GM19025 (cell line): ENCODE results near the gene HTR1A.

Experiments
- ATAC-seq: cut with Tn5 transposase; IDR thresholded peaks from one replicate; pipeline ENCODE4 v1.9.1; 2021; ENCODE audit warnings: mild to moderate bottlenecking, low read depth, moderate library complexity; ENCODE audit not compliant: unreplicated experiment

HTR1A gene

DNA sequence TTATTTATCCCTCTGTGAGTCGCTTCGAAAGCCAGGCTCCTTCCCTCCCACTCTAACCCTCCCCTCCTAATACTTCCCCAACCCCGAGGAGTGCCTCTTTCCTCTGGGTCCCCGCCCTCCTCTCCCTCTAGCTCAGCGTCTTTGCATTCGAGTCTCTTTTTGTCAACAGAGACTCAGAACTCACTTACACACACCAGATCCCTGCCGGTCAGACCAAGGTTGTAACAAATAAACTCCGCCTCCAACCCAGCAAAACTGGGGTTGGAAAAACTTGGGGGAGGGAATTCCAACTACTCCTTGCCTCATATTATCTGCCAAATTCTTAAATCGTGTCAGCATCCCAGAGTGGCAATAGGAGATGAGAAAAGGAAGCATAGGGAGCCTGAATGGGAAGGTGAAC, at the start of gene HTR1A:
Gene HTR1A, minus strand, starts transcription at position 167 of the 400 bp plus-strand sequence. CDS start 726 bp downstream, outside the sequence.
- no peak for ATAC-seq

GRCh38 chr5:64003966-64004365, 41.7 kb upstream of the HTR1A start:
- ATAC-seq = no peak

GRCh38 chr5:64000096-64000495, 37.9 kb upstream of the HTR1A start:
- ATAC-seq = no peak

- no peak for ATAC-seq
Observed at GRCh38 chr5:63987053-63987452, 24.8 kb upstream of the HTR1A start.

DNA sequence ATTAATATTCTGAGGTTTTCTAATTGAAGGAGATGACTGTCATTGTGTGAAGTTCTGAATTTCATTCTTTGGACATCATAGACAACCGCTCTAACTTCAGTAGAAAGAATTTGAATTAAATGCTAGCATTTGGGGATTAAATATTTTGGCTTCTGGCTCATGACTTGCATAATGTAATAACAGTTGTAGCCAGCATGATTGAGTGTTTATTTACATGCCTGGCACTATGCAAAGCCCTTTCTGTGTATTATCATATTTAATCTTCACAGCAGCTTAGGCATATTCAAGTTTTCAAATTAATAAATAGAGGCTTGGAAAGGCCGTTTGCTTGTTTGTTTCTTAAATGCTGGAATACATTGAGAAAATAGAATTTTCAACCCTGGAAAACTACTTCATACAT, 19.6 kb upstream of the HTR1A start:
- no peak for ATAC-seq

DNA sequence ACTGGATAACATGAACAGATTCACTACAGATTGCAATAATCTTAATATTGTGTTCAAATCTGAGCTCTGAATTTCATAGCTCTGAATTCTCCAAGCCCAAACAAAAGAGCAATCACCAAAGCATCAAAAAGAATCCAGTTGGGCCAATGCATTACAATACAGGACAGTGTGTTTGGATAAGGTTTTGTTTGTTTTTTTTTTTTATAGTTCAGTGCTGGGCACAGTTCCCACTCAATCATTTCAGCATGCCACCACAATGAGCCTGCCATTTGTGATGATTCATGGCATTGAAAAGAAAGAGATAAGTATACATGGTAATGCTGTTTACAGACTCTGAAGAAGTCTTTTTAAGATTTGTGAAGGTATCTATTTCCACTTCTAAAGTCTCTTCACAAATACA, 1.7 kb upstream of the HTR1A start:
- no peak for ATAC-seq

- peak; percentile 79 for ATAC-seq
Observed at GRCh38 chr5:63963080-63963735, 963 bp upstream of the HTR1A start.

- no peak for ATAC-seq
Observed at GRCh38 chr5:63961598-63962161, 565 bp downstream of the HTR1A start.

DNA sequence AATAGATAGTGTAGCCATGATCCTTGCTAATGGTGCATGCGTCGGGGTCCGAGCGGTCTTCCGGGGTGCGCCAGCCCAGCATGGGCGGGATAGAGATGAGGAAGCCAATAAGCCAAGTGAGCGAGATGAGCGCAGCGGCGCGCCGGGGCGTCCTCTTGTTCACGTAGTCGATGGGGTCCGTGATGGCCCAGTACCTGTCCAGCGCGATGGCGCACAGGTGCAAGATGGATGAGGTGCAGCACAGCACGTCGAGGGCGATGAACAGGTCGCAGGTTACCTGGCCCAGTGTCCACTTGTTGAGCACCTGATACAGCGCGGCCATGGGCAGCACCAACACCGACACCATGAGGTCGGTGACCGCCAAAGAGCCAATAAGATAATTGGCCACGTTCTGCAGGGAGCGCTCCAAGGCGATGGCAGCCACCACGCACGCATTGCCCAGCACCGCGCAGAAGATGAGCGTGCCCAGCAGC, 1.1 kb downstream of the HTR1A start:
- no peak for ATAC-seq

GRCh38 chr5:63960646-63961045, 1.6 kb downstream of the HTR1A start:
- ATAC-seq = no peak

DNA sequence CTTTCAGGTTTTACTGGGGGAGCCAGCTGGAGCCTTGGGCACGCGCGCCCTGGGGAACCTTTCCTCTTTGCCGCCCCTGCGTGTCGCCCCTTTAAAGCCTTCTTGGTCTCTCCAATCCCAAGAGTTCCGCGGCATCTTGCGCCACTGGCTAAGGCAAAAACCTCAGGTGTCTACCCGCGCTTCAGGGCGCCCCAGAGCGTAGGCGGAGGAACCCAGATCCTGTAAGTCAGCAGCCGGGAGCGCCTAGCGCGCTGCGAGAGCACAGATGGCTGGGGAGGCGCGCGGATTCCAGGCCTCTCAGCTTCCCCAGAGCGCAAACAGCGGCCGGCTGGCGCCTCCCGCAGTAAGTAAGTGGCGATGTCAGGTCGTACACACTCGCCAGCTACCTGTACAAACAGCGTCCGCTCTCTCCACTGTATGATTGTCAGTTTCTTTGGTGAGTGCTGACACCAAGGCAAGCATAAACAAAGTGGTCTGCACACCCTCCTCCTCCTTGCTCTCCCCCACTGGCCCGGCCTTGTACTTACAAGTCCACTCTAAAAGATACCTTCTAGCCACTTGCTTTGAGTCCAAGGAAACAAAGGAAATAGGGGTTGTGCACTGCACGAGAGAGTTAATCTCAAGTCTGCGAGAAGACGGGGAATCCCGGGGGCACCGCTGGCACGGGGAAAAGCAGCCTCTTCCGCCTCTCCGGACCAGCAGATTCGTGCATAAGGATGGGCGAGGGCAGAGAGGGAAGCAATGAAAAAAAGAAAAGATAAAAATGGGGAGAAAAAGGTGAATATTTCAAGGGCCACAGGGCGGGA, 2.9 kb downstream of the HTR1A start:
- no peak for ATAC-seq

- no peak for ATAC-seq
Observed at GRCh38 chr5:63958654-63959053, 3.6 kb downstream of the HTR1A start.

GRCh38 chr5:63957617-63958016, 4.6 kb downstream of the HTR1A start:
- ATAC-seq = no peak

- ATAC-seq = no peak
Observed at GRCh38 chr5:63953217-63953616, 9.0 kb downstream of the HTR1A start.

- ATAC-seq = no peak
Observed at GRCh38 chr5:63935103-63935502, 27.1 kb downstream of the HTR1A start.

DNA sequence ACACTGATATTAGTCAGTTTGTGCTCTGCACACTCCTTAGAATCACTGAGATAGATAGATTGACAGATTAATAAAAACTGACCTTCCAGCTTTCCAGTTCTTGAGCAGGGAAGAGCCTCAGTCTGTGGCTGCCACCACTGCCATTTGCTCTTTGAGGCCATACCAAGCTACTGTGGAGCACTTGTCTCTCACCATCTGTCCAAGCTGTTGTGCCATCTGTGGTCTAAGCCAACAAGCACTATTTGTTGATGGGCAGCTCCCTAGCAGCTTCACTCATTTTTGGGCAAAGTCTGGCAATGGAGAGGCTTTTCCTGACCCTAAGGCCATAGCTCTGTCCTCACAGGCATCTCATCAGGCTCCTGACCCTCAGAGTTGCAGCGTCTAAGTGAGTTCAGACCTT, 30.4 kb downstream of the HTR1A start:
- no peak for ATAC-seq

GRCh38 chr5:63928451-63928850, 33.8 kb downstream of the HTR1A start:
- no peak for ATAC-seq

- no peak for ATAC-seq
Observed at GRCh38 chr5:63923914-63924313, 38.3 kb downstream of the HTR1A start.

DNA sequence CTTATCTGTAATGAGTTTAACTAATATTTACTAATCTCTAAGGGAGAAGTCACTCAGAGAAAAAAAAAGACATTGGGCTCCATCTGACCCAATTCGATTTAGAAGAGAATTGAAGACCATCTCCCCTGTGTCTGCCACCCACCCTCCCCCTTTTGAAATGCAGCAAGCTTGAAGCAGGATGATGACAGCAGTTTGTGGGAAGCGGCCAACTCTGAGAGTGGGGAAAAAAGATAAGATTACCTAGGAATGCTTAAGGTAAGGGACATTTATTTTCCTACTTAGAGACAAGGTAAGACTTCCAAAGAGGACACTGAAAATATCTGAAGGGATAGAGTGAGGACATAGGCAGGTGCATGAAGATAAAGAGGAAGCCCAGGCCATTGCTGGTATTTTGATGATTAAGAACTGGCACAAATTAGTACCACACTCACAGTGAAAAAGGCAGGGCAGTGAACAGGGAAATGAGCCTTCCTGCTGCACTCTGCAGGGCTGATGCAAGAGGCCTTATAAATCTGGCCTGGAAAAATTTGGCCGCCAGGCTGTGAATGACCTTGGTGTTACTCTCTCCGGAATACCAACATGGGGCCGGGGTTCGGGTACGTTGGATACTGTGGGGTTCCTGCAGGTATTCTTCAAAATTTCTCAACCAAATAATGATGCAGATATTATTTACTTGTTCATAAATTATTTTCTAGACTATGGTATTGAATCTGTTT, 42.3 kb downstream of the HTR1A start:
- ATAC-seq = no peak

DNA sequence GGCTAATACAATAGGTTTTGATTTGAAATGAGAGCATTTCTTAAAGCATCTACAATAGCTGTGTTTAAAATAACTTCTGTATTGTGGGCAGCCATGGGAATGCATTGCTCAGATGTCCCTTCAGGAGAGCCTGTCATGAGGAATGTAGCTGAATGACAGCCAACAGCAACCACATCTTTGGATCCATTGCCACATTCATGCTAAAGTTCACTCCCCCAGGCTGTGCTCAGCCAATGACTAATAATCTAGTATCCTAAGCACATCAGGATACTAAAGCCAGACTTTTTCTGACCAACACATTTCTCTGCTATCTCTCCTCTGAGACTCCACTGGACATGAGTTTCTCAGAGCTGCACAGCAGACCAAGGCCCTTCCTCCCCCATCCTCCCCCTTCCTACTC, 45.5 kb downstream of the HTR1A start:
- ATAC-seq = no peak

DNA sequence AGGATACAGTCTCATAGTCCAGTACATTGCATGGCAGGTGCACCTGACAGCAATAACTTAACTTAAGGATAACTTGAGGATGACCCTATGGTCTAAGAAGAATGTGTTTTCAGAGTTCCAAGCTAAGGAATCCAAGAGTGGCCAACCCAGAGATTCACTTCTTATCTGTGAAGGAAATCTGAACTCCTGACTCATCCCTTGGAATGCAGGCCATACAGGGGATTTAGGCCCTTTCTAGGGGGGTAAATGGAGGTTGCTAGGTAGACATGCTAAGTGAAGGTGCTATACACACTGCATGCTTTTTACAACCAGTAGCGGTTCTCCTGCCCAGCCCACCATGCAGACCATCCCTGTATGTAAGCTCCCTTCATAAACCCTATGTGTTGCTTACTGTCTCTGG, 50.4 kb downstream of the HTR1A start:
- no peak for ATAC-seq
